PC-3 (cell line): Measurements from ENCODE around the gene PLEKHG2. TPM values are rescaled to one million over a fixed set of nuclear protein-coding genes. Genes with fewer than 3 reads are reported as not detected.

ENCODE experiments used
- ATAC-seq: fragments of 200-7000 bp; cut with Tn5 transposase; 2 replicates; pipeline ENCODE4 v1.9.1; 2020; ENCODE audit warnings: mild to moderate bottlenecking, moderate library complexity
- BruUV-seq: library from RNA; stranded (reverse); fragments of 400-500 nt; replicated peaks from 2 replicates; lab custom pipeline; 2021; lab: Mats Ljungman, UMichigan
- CTCF ChIA-PET: fragments of 300-600 bp; sonication (Branson Sonifier 250); formaldehyde crosslinking; loops from one replicate; lab custom pipeline; 2022; ENCODE audit warnings: antibody characterized with exemption; lab: Charles Lee
- POLR2A ChIA-PET: fragments of 300-600 bp; sonication (Branson Sonifier 250); formaldehyde crosslinking; loops from one replicate; lab custom pipeline; 2022; ENCODE audit warnings: antibody characterized with exemption; ENCODE audit not compliant: unreplicated experiment; lab: Charles Lee
- DNase-seq: peaks from one replicate; pipeline ENCODE4 v3.0.0-alpha.2; 2015
- H2AFZ ChIP-seq: fragments of 300-600 bp; sonication (generic); 2 replicates; pipeline ENCODE4 v1.6.0; 2016; ENCODE audit warnings: antibody characterized with exemption, low read length
- H3F3A ChIP-seq: fragments of 300-600 bp; sonication (generic); one replicate; pipeline ENCODE4 v1.6.0; 2017; ENCODE audit warnings: antibody characterized with exemption, low read length, control low read depth, mild to moderate bottlenecking; ENCODE audit not compliant: unreplicated experiment
- H3K27ac ChIP-seq: fragments of 300-600 bp; sonication (generic); 2 replicates; pipeline ENCODE4 v1.5.1; 2016; ENCODE audit warnings: mild to moderate bottlenecking, low read length
- H3K27me3 ChIP-seq: fragments of 300-600 bp; sonication (generic); 2 replicates; pipeline ENCODE4 v1.6.1; 2016; ENCODE audit warnings: low read length, mixed read lengths
- H3K36me3 ChIP-seq: fragments of 300-600 bp; sonication (generic); 2 replicates; pipeline ENCODE4 v1.6.1; 2016; ENCODE audit warnings: low read depth, mixed run types, low read length, mixed read lengths
- H3K4me1 ChIP-seq: fragments of 300-600 bp; sonication (generic); 2 replicates; pipeline ENCODE4 v1.5.1; 2016; ENCODE audit warnings: low read length; ENCODE audit not compliant: insufficient read depth
- H3K4me2 ChIP-seq: fragments of 300-600 bp; sonication (generic); 2 replicates; pipeline ENCODE4 v1.6.0; 2016; ENCODE audit warnings: low read length
- H3K4me3 ChIP-seq: fragments of 300-600 bp; sonication (generic); 2 replicates; pipeline ENCODE4 v1.5.1; 2016; ENCODE audit warnings: mild to moderate bottlenecking, low read length, mixed read lengths
- H3K79me2 ChIP-seq: fragments of 300-600 bp; sonication (generic); 2 replicates; pipeline ENCODE4 v1.6.1; 2017; ENCODE audit warnings: low read length, mixed read lengths
- H3K9ac ChIP-seq: fragments of 300-600 bp; sonication (generic); 2 replicates; pipeline ENCODE4 v1.6.0; 2016; ENCODE audit warnings: mild to moderate bottlenecking, low read length
- H3K9me2 ChIP-seq: fragments of 300-600 bp; sonication (generic); replicated peaks from 2 replicates; pipeline ENCODE4 v1.6.1; 2016; ENCODE audit warnings: mixed run types, low read length, mixed read lengths
- H3K9me3 ChIP-seq: fragments of 300-600 bp; sonication (generic); 2 replicates; pipeline ENCODE4 v1.6.1; 2016; ENCODE audit warnings: low read length, mixed read lengths
- H4K20me1 ChIP-seq: fragments of 300-600 bp; sonication (generic); 2 replicates; pipeline ENCODE4 v1.6.1; 2016; ENCODE audit warnings: low read length, mixed read lengths
- CTCF ChIP-seq: fragments of 300-600 bp; sonication (generic); conservative IDR thresholded peaks from 2 replicates; pipeline ENCODE4 v1.5.1; 2017; ENCODE audit warnings: antibody characterized with exemption, low read depth, mild to moderate bottlenecking, low read length
- EZH2 ChIP-seq: fragments of 300-600 bp; sonication (generic); IDR thresholded peaks from one replicate; pipeline ENCODE4 v1.6.1; 2017; ENCODE audit warnings: antibody characterized with exemption, mild to moderate bottlenecking, low read length; ENCODE audit not compliant: unreplicated experiment
- EZH2phosphoT487 ChIP-seq: fragments of 300-600 bp; sonication (generic); IDR thresholded peaks from 2 replicates; pipeline ENCODE4 v1.6.1; 2018; ENCODE audit warnings: mild to moderate bottlenecking, antibody characterized with exemption, low read length, borderline replicate concordance
- intact Hi-C: fragments of 100-400 bp; cut with micrococcal nuclease; formaldehyde crosslinking; loops from 2 replicates; pipeline ENCODE4 v1.9.0; 2023
- total RNA-seq: library from RNA; depleted of rRNA; stranded (reverse); fragments of >200 nt; gene quantifications from 2 replicates; pipeline ENCODE4 v1.2.3, GENCODE V29; 2014

Gene PLEKHG2
- total RNA-seq, 1 experiment from 2014 or later: 8.3 TPM

GRCh38 chr19:39411081-39411831 is 1.2 kb upstream of the PLEKHG2 start:
- H3K9me2 ChIP-seq: no peaks in the 10 kb centered on the region
- no peak overlapping the region for H2AFZ ChIP-seq
- no peaks in the 10 kb centered on the region for H3F3A ChIP-seq
- peak overlapping the region; percentile 52 for H3K4me3 ChIP-seq
- H4K20me1 ChIP-seq: peaks cover 20% of the 10 kb centered on the region
- peak overlapping the region; percentile 79 for H3K9ac ChIP-seq
- peak overlapping the region; percentile 90 for H3K4me2 ChIP-seq
- no peaks in the 10 kb centered on the region for H3K9me3 ChIP-seq
- POLR2A ChIA-PET: no interaction called here
- H3K27ac ChIP-seq: peak overlapping the region; percentile 83
- DNase-seq (no peak), ATAC-seq (no peak)
- no peaks in the 10 kb centered on the region for H3K27me3 ChIP-seq
- no TSS peak for BruUV-seq
- CTCF ChIA-PET: interaction anchor here (1.0 kb wide), 1 partner anchor 9 kb away, joined by 3 read pairs; no protein-coding TSS in a partner anchor
- peaks cover 31% of the 10 kb centered on the region for H3K4me1 ChIP-seq
- TF ChIP-seq EZH2 (no peak), EZH2phosphoT487 (no peak), CTCF (no peak)
- H3K79me2 ChIP-seq: peaks cover 22% of the 10 kb centered on the region
- intact Hi-C loops: loop anchor here (1.0 kb wide), 1 partner anchor 14 kb away; no protein-coding TSS in a partner anchor
- peaks cover 9% of the 10 kb centered on the region for H3K36me3 ChIP-seq

GRCh38 chr19:39411832-39412099 is 703 bp upstream of the PLEKHG2 start:
- intact Hi-C loops: loop anchor here (1.0 to 2.0 kb wide), 2 partner anchors 14 to 19 kb away; no protein-coding TSS in a partner anchor

More at GRCh38 chr19:39411832-39412099, 703 bp upstream of the PLEKHG2 start:
- Histone ChIP-seq H4K20me1 (peaks cover 19% of the 10 kb centered on the region), H3K27ac (peak overlapping the region; percentile 83), H3K4me1 (peaks cover 30% of the 10 kb centered on the region), H3K27me3 (no peaks in the 10 kb centered on the region), H3K4me3 (peak overlapping the region; percentile 52), H3K9ac (0 out of 2 replicates have a peak overlapping the region, but pooled peaks have one; percentile 2), H3K79me2 (peaks cover 21% of the 10 kb centered on the region), H2AFZ (no peak overlapping the region), H3K9me3 (no peaks in the 10 kb centered on the region), H3K4me2 (peak overlapping the region; percentile 90), H3K9me2 (no peaks in the 10 kb centered on the region), H3F3A (no peaks in the 10 kb centered on the region), H3K36me3 (peaks cover 9% of the 10 kb centered on the region)
- CTCF ChIA-PET: interaction anchor here (1.0 kb wide), 1 partner anchor 9 kb away, joined by 3 read pairs; no protein-coding TSS in a partner anchor
- ATAC-seq: peak; percentile 39
- peak; percentile 86 for DNase-seq
- POLR2A ChIA-PET: no interaction called here
- no TSS peak for BruUV-seq
- no peak for TF ChIP-seq EZH2
- peak; percentile 91 for TF ChIP-seq CTCF
